Esophagus squamous epithelium (tissue), 4 donors: Measurements from ENCODE around the gene GRIK3.

Experiments
- POLR2A ChIP-seq, 4 donors: fragments of 450-650 bp; IDR thresholded peaks; one replicate each; pipeline ENCODE4 v1.6.1; 2017; ENCODE audit warnings: antibody characterized with exemption in 4 of 4, mild to moderate bottlenecking in 4 of 4, moderate library complexity in 3 of 4
- TF ChIP-seq, protein P1 (sequence below), 6 experiments: fragments of 450-650 bp in 4 of 6; fragments of 200-600 bp in 2 of 6; sonication (generic) in 2 of 6; IDR thresholded peaks; one replicate each; pipeline ENCODE4 v1.5.1; 2016 to 2019; ENCODE audit warnings: antibody characterized with exemption in 6 of 6, mild to moderate bottlenecking in 4 of 6, moderate library complexity in 4 of 6

DNA sequence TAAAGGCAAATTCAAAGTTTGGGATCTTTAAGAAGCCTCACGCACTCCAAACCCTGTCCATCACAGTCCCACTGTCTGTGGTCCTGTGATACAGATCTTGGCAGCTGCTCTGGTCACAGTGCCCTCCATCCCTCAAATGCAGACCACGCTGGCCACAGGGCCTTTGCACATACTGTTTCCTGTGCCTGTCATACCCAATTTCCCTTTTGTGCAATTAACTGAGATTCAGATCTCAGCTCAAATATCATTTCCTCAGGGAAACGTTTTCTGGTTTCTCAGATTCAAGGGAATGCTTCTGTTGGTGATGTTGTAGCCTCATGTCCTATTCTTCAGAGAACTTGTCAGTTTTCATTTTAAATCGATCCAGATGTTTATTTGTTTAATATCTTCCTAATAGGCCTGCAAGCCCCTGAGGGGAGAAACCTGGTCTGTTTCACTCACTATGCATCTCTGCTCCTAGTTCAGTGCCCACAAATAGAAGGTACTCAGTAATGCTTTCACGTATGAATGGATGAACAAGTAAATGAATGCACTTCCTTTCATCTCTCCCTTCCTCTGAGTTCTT lies 24.2 kb upstream of the GRIK3 start:
- TF ChIP-seq, protein P1, sequence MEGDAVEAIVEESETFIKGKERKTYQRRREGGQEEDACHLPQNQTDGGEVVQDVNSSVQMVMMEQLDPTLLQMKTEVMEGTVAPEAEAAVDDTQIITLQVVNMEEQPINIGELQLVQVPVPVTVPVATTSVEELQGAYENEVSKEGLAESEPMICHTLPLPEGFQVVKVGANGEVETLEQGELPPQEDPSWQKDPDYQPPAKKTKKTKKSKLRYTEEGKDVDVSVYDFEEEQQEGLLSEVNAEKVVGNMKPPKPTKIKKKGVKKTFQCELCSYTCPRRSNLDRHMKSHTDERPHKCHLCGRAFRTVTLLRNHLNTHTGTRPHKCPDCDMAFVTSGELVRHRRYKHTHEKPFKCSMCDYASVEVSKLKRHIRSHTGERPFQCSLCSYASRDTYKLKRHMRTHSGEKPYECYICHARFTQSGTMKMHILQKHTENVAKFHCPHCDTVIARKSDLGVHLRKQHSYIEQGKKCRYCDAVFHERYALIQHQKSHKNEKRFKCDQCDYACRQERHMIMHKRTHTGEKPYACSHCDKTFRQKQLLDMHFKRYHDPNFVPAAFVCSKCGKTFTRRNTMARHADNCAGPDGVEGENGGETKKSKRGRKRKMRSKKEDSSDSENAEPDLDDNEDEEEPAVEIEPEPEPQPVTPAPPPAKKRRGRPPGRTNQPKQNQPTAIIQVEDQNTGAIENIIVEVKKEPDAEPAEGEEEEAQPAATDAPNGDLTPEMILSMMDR (IDR thresholded peaks at IDR 0.05): no peak
- TF ChIP-seq POLR2A (IDR thresholded peaks at IDR 0.05): no peak
